Epithelial cell of esophagus (primary cell): Measurements from ENCODE around the gene CHST8.

ENCODE experiments used
- DNase-seq: peaks from one replicate; pipeline ENCODE4 v3.0.0; 2010; ENCODE audit warnings: low read depth
- H3K4me3 ChIP-seq: 2 replicates; pipeline ENCODE4 v1.5.1; 2011; ENCODE audit warnings: mild to moderate bottlenecking, low read length, control low read depth
- CTCF ChIP-seq: IDR thresholded peaks from 2 replicates; pipeline ENCODE4 v1.5.1; 2011; ENCODE audit warnings: low read depth, mild to moderate bottlenecking, low read length, control low read depth, inconsistent platforms; ENCODE audit not compliant: insufficient read depth; ENCODE audit errors: missing control alignments

Gene CHST8

DNA sequence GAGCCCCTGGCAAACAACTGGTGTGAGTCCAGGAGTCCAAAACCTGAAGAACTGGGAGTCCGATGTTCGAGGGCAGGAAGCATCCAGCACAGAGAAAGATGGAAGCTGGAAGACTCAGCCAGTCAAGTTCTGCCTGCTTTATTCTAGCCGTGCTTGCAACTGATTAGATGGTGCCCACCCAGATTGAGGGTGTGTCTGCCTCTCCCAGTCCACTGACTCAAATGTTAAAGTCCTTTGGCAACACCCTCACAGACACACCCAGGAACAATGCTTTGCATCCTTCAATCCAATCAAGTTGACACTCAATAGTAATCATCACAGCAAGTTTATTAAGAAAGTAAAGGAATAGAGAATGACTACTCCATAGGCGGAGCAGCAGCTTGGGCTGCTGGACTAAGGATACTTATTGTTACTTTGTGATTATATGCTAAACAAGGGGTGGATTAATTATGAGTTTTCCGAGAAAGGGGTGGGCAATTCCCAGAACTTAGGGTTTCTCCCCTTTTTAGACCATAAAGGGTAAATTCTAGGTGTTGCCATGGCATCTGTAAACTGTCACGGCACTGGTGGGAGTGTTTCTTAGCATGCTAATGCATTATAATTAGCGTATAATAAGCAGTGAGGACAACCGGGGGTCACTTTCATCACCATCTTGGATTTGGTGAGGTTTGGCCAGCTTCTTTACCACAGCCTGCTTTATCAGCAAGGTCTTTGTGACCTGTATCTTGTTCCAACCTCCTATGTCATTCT is 109.3 kb downstream of the CHST8 start:
- no peak for DNase-seq
- H3K4me3 ChIP-seq = no peak overlapping the region
- no peak for TF ChIP-seq CTCF

DNA sequence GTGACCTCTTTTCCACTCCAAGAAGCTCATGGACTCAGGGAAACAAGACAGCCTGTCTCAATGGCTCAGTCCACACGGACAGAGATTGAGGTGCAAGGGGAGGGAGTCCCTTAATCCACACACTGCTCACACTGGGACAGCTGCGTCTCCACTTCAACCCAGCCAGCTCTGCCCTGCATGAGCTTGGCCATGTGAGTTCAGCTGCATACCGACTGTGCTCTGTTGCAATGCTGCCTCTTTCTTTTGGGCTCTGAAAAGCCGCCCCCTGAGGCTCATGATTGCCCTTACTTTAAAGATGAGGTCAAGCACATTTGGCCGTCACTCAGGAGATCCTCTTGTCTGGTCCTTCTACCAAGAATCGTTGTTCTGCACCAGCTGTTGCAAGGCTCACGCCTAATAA is 110.1 kb downstream of the CHST8 start:
- no peak for TF ChIP-seq CTCF
- no peak overlapping the region for H3K4me3 ChIP-seq

GRCh38 chr19:33734913-33735312 is 113.2 kb downstream of the CHST8 start:
- no peak for DNase-seq
- no peak overlapping the region for H3K4me3 ChIP-seq
- TF ChIP-seq CTCF = no peak

More for the DNA sequence above, 110.1 kb downstream of the CHST8 start:
- DNase-seq = no peak

GRCh38 chr19:33736158-33736557 is 114.4 kb downstream of the CHST8 start:
- no peak overlapping the region for H3K4me3 ChIP-seq
- DNase-seq = no peak
- no peak for TF ChIP-seq CTCF

DNA sequence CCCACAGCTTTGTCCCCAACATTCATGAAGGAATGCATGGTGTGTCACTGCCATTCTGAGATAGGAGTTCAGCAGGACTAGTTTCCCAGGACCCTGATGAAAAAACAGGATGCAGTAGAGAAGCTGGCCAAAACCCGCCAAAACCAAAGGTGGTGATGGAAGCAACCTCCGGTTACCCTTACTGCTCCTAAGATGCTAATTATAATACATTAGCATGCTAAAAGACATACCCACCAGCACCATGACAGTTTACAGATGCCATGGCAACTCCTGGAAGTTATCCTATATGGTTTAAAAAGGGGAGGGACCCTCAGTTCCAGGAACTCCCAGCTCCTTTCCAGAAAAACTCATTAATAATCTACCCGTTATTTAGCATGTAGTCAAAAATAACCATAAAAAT is 115.0 kb downstream of the CHST8 start:
- no peak overlapping the region for H3K4me3 ChIP-seq
- DNase-seq = no peak
- TF ChIP-seq CTCF = no peak

- no peak overlapping the region for H3K4me3 ChIP-seq
- TF ChIP-seq CTCF = no peak
- DNase-seq = no peak
Observed at GRCh38 chr19:33737681-33738371, 116.1 kb downstream of the CHST8 start.
